HEK293T (cell line): Measurements from ENCODE around the gene SLC35F2.

ENCODE experiments used
- CTCF ChIA-PET: fragments of 350-600 bp; formaldehyde crosslinking; extraction: SDS; loops from one replicate; lab custom pipeline; 2021; ENCODE audit warnings: antibody characterized with exemption, inconsistent platforms; lab: Yijun Ruan, JAX
- POLR2A ChIA-PET: fragments of 350-600 bp; formaldehyde crosslinking; extraction: SDS; loops from one replicate; lab custom pipeline; 2020; ENCODE audit warnings: antibody characterized with exemption, inconsistent platforms; lab: Yijun Ruan, JAX
- DNase-seq: peaks from one replicate; pipeline ENCODE4 v3.0.0; 2012; ENCODE audit warnings: mixed read lengths; ENCODE audit errors: extremely low spot score
- ARNT ChIP-seq: fragments of 450-650 bp; IDR thresholded peaks from 2 replicates; pipeline ENCODE4 v1.6.1; 2017; ENCODE audit warnings: mild to moderate bottlenecking
- BHLHE40 ChIP-seq: fragments of 450-650 bp; IDR thresholded peaks from 2 replicates; pipeline ENCODE4 v1.6.1; 2016; ENCODE audit warnings: mild to moderate bottlenecking, moderate library complexity, borderline replicate concordance
- CTBP1 ChIP-seq: fragments of 450-650 bp; IDR thresholded peaks from 2 replicates; pipeline ENCODE4 v1.6.1; 2016; ENCODE audit warnings: borderline replicate concordance
- ELF4 ChIP-seq: fragments of 450-650 bp; IDR thresholded peaks from 2 replicates; pipeline ENCODE4 v1.6.1; 2017; ENCODE audit warnings: antibody characterized with exemption
- FOXA1 ChIP-seq: fragments of 450-650 bp; IDR thresholded peaks from 2 replicates; pipeline ENCODE4 v1.6.1; 2016; ENCODE audit warnings: mild to moderate bottlenecking
- FOXK2 ChIP-seq: fragments of 450-650 bp; IDR thresholded peaks from 2 replicates; pipeline ENCODE4 v1.6.1; 2016; ENCODE audit warnings: mild to moderate bottlenecking
- FOXM1 ChIP-seq: fragments of 450-650 bp; IDR thresholded peaks from 2 replicates; pipeline ENCODE4 v1.6.1; 2017; ENCODE audit warnings: mild to moderate bottlenecking, borderline replicate concordance
- HDGF ChIP-seq: fragments of 450-650 bp; IDR thresholded peaks from 2 replicates; pipeline ENCODE4 v1.6.1; 2017; ENCODE audit warnings: antibody characterized with exemption, borderline replicate concordance
- L3MBTL2 ChIP-seq: fragments of 450-650 bp; conservative IDR thresholded peaks from 2 replicates; pipeline ENCODE4 v1.6.1; 2016; ENCODE audit warnings: mild to moderate bottlenecking
- LEF1 ChIP-seq: fragments of 450-650 bp; IDR thresholded peaks from 2 replicates; pipeline ENCODE4 v1.6.1; 2017; ENCODE audit warnings: mild to moderate bottlenecking, borderline replicate concordance
- NFRKB ChIP-seq: fragments of 450-650 bp; IDR thresholded peaks from 2 replicates; pipeline ENCODE4 v1.6.1; 2016; ENCODE audit warnings: mild to moderate bottlenecking, moderate library complexity
- PKNOX1 ChIP-seq: fragments of 450-650 bp; IDR thresholded peaks from 2 replicates; pipeline ENCODE4 v1.6.1; 2016
- SP1 ChIP-seq: fragments of 450-650 bp; IDR thresholded peaks from 2 replicates; pipeline ENCODE4 v1.6.1; 2017
- SUZ12 ChIP-seq: fragments of 450-650 bp; IDR thresholded peaks from 2 replicates; pipeline ENCODE4 v1.6.1; 2016; ENCODE audit warnings: mild to moderate bottlenecking
- TARDBP ChIP-seq: fragments of 450-650 bp; IDR thresholded peaks from 2 replicates; pipeline ENCODE4 v1.6.1; 2016
- ZNF384 ChIP-seq: fragments of 450-650 bp; IDR thresholded peaks from 2 replicates; pipeline ENCODE4 v1.6.1; 2016

Gene SLC35F2

GRCh38 chr11:107757661-107758060 is 100.9 kb downstream of the SLC35F2 start:
- ChIA-PET POLR2A (no interaction called here), CTCF (no interaction called here)
- TF ChIP-seq PKNOX1: no peak
- TF ChIP-seq NFRKB: no peak
- TF ChIP-seq FOXA1: no peak
- no peak for TF ChIP-seq BHLHE40
- no peak for DNase-seq

- ChIA-PET CTCF (no interaction called here), POLR2A (interaction anchor here (0.6 kb wide), 1 partner anchor 191 kb away, joined by 3 read pairs; the partner anchor contains the start of gene ALKBH8)
- no peak for TF ChIP-seq ZNF384
- TF ChIP-seq NFRKB: no peak
- no peak for TF ChIP-seq TARDBP
- TF ChIP-seq ARNT: no peak
- TF ChIP-seq SUZ12: no peak
- no peak for TF ChIP-seq SP1
- no peak for DNase-seq
Measured at GRCh38 chr11:107756553-107756952, 102.0 kb downstream of the SLC35F2 start.

- POLR2A ChIA-PET: no interaction called here
- no peak for DNase-seq
- CTCF ChIA-PET: no interaction called here
Measured at GRCh38 chr11:107752949-107753822, 105.4 kb downstream of the SLC35F2 start.

GRCh38 chr11:107752508-107752907 is 106.1 kb downstream of the SLC35F2 start:
- ChIA-PET CTCF (interaction anchor here (1.2 kb wide), 1 partner anchor 11 kb away, joined by 3 read pairs; no protein-coding TSS in a partner anchor), POLR2A (no interaction called here)
- no peak for DNase-seq
- TF ChIP-seq FOXM1 (no peak), ELF4 (no peak), LEF1 (no peak), SUZ12 (no peak), L3MBTL2 (no peak)

More at GRCh38 chr11:107752949-107753822, 105.4 kb downstream of the SLC35F2 start:
- TF ChIP-seq ELF4: no peak

- ChIA-PET CTCF (interaction anchor here (1.2 kb wide), 1 partner anchor 10 kb away, joined by 3 read pairs; no protein-coding TSS in a partner anchor), POLR2A (no interaction called here)
- no peak for TF ChIP-seq BHLHE40
- no peak for TF ChIP-seq TARDBP
- TF ChIP-seq ELF4: no peak
- TF ChIP-seq NFRKB: no peak
- TF ChIP-seq FOXM1: no peak
- TF ChIP-seq FOXK2: no peak
- no peak for TF ChIP-seq ZNF384
- no peak for TF ChIP-seq PKNOX1
- no peak for TF ChIP-seq HDGF
- no peak for TF ChIP-seq FOXA1
- TF ChIP-seq LEF1: no peak
- no peak for TF ChIP-seq L3MBTL2
- no peak for TF ChIP-seq ARNT
- TF ChIP-seq SUZ12: no peak
- DNase-seq: no peak
Measured at GRCh38 chr11:107751082-107751481, 107.5 kb downstream of the SLC35F2 start.

- CTCF ChIA-PET: no interaction called here
- TF ChIP-seq ARNT (no peak), LEF1 (no peak), PKNOX1 (no peak), CTBP1 (no peak), HDGF (no peak), NFRKB (no peak), ZNF384 (no peak), FOXK2 (no peak), BHLHE40 (no peak), FOXM1 (no peak), TARDBP (no peak), FOXA1 (no peak), SP1 (no peak), L3MBTL2 (no peak), ELF4 (no peak), SUZ12 (no peak)
- POLR2A ChIA-PET: no interaction called here
- DNase-seq: no peak
Measured at GRCh38 chr11:107750313-107750712, 108.3 kb downstream of the SLC35F2 start.

- POLR2A ChIA-PET: interaction anchor here (0.6 kb wide), 1 partner anchor 25 kb away, joined by 3 read pairs; no protein-coding TSS in a partner anchor
- DNase-seq: no peak
- TF ChIP-seq PKNOX1 (no peak), SP1 (no peak), FOXK2 (no peak), HDGF (no peak), SUZ12 (no peak), BHLHE40 (no peak), CTBP1 (no peak), ZNF384 (no peak), ARNT (no peak), LEF1 (no peak), ELF4 (no peak)
- CTCF ChIA-PET: interaction anchor here (0.8 kb wide), 1 partner anchor 23 kb away, joined by 3 read pairs; no protein-coding TSS in a partner anchor
Measured at GRCh38 chr11:107747622-107748021, 111.0 kb downstream of the SLC35F2 start.
